NOMO-1 treated with DMSO at 0.1 percent for 48 hours (cell line): ENCODE measurements around the gene LMNTD2.

Experiments used
- DNase-seq: peaks from one replicate; lab custom pipeline; 2025; ENCODE audit not compliant: unreplicated experiment; lab: John Stamatoyannopoulos, UW

Gene LMNTD2

GRCh38 chr11:554428-555226 lies 5.9 kb downstream of the LMNTD2 start:
- peak; percentile 56 for DNase-seq

DNA sequence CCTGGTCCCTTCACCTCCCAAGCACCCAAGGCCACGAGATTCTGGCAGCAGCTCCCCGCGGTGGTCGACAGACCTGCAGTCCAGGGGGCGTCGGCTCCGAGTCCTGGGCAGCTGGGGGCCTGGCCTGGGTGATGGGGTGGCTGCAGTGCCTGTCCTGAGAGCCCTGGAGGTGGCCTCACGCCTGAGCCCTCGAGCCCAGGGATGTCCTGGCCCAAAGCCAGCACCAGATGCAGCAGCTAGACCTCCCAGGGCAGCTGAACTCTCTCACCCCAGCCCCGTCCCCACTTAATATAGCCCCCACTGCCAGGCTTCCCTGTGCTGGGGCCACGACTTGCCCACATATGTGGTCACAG lies 6.6 kb downstream of the LMNTD2 start:
- DNase-seq, result no peak

GRCh38 chr11:553083-553987 lies 7.2 kb downstream of the LMNTD2 start:
- DNase-seq, result no peak

DNA sequence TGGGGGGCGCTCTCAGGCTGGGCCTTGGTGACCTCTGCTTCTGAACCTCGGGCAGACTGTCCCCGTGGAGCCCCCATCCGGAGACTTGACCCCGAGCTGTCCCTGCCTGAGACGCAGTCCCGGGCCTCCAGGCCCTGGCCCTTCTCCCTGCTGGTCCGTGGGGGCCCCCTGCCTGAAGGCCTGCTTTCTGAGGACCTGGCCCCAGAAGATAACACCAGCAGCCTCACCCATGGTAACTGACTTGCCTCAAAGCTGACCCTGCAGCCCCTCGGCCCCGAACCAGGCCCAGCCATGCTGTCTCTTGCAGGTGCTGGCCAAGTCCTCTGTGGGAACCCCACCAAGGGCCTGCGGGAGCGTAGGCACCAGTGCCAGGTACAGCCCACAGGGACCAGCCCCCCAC lies 8.9 kb downstream of the LMNTD2 start:
- DNase-seq, result no peak

GRCh38 chr11:551131-551530 lies 9.4 kb downstream of the LMNTD2 start:
- no peak for DNase-seq

GRCh38 chr11:550746-551085 lies 9.8 kb downstream of the LMNTD2 start:
- DNase-seq, result no peak

DNA sequence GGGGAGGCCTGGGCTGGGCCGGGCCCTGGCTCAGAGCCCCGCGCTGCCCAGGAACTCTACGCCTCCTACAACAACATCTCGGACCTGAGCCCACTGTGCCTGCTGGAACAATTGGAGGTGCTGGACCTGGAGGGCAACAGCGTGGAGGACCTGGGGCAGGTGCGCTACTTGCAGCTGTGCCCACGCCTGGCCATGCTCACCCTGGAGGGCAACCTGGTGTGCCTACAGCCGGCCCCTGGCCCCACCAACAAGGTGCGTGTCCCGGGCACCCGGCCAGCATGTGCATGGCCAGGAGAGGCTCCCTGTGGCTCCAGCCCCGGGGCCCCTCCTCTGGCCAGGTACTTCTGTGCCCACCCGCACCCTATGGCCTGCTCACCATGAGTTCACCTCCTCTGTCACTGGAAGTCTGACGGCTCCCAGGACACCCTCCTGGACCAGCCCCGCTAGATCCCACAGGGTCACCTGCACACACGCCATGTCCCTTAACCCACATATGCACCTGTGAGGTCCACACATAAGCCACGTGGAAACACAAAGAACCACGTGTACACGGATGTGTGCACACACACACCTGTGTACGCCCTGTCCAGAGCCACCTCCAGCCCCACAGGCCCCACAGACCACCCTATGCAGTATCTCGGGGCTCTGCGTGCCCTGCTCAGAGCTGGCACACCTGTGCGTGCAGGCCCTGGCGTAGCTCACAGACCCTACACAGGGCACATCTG lies 10.4 kb downstream of the LMNTD2 start:
- no peak for DNase-seq

DNA sequence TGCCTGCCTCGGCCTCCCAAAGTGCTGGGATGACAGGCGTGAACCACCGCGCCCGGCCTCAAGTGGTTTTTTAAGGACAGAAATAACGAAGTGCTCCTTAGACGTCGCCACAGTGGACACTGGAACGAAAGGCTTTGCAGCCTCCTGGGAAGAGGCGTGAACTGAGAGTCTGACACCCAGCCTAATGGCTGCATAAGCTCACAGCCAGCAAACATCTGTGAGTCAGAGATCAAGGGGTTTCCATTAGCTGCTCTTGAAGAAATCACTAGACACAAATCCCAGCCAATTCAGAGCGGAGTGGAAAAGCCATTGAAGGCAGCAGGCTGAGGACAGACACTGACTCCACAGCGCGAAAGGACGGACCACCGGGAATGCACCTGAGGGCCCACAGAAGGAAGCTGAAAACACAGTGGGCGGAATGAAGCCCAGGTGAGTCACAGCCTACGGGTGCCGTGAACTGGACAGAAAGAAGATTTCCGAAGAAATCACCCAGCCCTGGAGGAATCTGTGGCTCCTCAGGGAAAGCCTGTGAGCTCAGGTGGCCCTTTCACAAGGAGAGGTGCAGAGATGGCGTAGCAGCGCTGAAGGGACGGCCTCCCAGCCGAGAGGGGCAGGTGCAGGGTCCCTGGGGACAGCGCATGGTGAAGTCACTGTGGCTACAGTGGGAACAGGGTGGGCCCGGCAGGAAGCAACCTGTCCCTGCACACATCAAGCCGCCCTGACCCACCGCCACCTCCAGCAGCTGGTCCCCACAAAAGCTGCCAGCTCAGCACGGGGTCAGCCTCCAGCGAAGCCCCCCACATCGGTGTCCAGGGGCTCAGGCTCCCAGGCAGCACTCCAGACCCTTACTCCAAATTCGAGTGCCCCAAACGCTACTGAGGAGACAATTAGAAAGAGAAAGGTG lies 11.6 kb downstream of the LMNTD2 start:
- no peak for DNase-seq

DNA sequence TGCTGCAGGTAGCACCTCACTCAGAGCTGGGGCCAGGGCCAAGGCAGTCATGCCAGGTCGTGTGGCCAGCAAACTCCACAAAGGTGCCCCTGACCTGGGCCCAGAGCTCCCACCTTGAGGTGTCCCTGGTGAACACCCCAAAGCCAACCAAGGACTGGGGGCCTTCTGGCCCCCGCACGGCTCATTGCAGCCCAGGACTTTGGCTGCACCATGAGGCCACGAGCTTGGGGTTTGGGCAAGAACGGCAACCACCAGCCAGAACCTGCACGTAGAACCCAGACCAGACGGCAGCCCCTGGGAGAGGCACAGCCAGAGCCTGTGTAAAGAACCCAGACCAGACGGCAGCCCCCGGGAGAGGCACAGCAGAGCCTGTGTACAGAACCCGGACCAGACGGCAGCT lies 15.4 kb downstream of the LMNTD2 start:
- no peak for DNase-seq

DNA sequence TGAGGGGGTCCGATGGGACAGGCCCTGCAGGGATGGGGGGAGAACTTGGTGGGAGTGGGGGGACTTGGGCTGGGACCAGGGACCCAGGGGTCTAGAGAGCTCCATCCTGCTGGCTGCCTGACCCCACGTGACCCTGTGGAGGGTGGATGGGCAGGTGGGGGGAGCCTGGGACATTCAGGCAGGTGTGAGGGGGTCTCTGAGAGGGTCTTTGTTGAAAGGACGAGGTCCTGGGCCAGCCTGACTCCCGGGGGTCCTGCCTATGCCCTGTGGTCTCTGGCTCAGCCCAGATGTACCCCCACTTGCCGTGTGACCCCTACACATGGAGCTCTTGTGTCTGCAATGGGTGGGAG lies 15.7 kb downstream of the LMNTD2 start:
- no peak for DNase-seq

GRCh38 chr11:541433-541885 lies 19.1 kb downstream of the LMNTD2 start:
- no peak for DNase-seq

DNA sequence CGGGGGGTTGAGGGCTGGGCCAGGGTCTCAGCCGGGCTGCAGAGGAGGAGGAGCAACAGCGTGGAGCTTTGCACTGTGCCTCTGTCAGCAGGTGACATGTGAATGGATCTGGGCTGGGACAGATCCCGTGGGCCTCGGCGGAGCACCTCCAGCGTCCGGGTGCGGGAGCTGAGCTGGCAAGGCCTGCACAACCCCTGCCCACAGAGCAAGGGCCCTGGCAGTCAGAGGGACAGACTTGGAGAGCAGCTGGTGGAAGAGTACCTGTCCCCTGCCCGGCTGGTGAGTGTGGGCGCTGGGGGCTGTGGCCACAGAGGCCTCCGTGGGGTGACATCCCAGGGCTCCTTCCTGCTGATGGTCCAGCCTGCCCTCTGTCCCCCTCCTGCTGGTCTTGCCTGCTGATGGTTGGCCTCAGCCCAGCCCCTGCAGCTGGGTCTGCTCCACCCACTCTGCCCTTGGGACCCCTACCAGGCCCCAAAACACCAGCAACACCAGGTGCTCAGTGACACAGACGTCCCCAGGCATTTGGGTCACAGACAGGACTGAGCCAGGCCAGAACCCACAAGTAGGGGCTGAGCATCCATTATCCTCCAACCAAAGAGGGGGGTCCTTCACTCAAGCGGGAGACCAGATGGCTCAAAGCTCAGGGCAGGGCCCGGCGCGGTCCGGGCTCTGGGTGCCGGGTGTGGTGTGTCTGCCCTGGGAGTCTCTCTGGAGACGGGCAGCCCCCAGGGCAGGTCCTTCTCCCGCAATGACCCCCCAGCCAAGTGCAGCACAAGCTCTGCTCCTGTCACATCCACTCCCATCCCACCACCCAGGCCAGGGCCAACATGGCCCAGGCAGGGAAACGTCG lies 19.7 kb downstream of the LMNTD2 start:
- DNase-seq, result no peak

GRCh38 chr11:539971-540481 lies 20.5 kb downstream of the LMNTD2 start:
- no peak for DNase-seq

DNA sequence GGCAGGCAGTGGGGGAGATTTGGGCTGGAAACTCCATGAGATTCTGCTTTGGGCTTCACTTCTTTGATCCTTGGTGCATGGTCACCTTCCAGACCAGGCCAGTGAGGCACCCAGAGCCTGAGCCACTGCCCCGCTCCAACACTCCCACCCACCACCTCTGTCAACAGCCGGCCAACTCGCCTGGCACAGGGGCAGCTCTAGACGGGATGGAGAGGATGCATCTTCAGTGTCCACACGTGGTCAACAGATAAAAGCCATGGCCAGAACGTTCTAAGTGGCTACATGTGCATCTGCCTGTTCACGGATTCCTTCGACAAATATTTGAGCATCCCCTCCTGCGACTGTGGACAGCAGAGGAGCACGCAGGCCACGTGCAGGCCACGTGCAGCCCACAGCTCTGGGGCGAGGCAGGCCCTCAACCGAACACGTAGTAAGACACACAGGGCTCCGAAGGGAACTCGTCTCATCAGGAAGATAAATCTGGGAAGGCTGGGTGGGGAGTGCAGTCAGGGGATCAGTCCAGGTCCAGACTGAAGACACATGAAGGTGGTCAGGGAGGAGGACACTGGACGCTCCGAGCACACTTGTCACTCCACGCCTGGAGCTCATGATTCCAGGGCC lies 22.0 kb downstream of the LMNTD2 start:
- no peak for DNase-seq

DNA sequence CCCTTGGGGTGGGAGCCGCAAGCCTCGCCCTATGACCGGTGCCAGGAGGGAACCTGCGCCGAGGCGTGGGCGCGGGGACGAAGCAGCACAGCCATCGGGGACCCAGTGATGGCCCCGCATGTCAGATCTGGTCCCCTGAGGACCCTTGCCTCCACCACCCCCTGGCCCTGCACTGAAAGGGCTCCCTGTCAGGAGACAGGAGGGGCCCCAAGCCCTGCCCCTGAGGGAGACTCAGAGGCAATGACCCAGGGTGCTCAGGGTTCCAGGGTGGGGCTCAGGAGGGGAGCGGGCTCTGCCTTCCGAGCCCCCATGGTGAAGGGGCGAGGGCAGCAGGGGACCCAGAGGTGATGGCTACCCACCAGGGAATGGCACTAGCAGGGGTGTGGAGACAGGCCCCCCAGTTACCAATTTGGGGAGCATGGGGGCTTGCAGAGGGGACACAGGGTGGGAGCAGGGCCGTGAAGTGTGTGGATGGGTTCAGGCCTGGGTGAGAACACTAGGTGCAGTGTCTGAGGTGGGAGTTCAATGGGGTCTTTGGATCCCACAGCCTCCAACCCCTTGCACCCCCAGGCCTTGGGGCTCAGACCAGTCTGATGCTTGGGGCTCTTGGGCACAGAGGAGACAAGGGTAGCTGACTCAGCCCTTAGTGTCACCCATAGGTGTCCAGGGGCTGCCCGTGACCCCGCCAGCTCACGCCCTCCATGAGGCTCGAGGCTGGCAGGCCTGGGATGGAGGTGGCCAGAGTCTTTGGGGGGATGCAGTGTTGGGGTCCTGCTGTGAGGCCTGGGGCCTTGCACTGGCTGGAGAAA lies 22.7 kb downstream of the LMNTD2 start:
- no peak for DNase-seq

DNA sequence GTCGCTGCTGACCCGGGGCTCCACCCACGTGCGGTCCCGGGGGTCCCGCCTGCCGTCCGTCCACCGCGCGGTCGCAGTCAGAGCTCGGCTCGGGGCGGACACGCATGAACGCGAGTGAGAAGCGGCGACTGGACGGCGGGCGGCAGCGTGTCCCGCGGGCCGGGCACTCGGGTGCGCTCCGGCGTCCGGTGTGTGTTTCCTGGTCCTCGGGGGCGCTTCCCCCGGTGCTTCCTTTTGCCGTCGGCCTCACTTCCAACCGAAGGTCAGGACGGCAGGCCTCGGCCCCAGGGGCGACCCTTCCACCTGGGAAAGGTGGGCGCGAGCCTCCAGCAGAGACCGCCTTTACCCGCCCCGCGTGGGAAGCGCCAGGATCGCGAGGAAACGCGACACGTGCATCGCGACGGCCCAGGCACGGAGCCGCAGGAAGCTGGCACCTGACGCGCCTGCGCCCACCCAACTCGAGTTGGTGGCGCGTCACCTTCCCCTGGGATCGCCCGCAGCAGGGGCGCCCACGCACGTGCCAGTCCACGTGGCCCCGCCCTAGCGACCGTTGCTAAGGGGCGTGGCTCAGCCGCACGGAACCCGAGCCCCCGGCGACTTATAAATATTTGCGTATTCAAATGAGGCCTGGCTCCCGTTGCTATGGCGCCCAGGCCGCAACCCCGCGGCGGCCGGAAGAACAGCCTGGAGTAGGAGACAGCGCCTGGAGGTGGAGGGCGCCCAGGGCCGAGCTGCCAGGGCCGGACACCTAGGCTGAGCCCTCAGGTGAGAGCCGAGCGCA lies 23.5 kb downstream of the LMNTD2 start, which contains the start of gene LRRC56:
Gene LRRC56, plus strand, starts transcription at position 687 of the 781 bp plus-strand sequence. CDS start 3,158 bp downstream, outside the sequence.
- peak; percentile 84 for DNase-seq
